ENCODE results near the gene IGLL1.

Gene IGLL1

DNA sequence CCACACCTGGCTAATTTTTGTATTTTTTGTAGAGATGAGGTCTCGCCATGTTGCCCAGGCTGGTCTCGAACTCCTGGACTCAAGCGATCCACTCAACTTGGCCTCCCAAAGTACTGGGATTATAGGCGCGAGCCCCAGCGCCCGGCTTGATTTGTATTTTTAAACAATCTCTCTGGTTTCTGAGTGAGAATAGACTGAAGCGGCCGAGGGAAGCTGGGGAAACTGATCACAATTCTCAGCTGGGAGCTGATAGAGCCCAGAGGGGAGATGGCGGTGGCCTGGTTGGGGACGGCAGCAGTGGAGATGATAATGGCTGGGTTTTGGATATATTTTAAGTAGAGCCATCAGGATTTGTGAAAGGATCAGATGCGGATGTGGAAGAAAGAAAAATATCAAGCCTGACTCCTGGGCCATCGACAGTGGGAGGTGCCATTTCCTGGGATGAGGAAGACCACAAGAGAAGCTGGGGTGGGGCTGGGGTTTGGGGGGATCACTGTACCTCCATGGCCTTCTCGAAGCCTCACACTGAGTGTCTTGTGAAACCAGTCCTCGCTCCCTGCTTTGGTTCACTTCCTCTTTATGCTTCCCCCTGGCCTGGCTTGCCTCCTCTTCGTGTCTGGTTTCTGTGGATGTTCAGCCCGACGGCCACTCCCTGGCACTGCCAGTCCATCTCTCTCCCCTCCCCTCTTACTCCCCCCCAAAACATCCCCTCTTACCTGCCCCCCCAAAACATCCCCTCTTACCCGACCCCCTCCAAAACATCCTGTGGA, 51.9 kb downstream of the IGLL1 start:
- DNase-seq (ENCODE audit: low read depth in 2 of 2): no peak

DNA sequence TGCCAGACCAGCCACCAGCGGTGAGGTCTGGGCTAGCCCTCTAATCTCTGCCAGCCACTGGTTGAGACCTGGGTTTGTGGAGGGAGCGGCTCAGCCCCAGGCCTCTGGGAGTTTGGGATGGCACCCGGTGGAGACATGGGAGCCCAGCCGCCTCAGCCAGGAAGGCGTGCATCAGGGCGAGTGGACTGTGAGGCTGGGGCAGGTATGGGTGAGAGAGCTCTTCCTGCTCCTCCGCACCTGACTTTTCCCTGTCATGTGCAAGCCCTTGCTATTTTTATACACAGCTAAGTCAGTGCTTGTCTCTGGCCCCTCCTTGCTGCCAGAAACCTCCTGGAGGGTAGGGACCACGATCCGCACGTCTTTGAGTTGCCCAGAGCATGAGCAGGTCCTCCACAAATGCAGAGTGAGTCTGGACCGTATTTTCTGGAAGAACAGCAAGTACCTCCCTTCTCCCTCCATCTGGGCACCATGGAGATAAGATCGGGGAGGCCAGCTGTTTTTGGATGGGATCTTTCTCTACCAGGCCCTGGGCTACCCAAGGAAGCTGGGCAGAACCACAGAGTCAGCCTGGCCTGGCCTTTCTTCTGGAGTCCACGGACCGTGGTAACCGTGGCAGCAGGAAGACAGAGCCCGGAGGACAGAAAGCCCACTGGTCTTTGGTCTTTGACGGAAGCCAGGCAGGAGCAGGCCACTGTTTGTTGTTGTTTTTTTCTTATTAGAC, 53.3 kb downstream of the IGLL1 start:
- DNase-seq (ENCODE audit: low read depth in 2 of 2): no peak

DNA sequence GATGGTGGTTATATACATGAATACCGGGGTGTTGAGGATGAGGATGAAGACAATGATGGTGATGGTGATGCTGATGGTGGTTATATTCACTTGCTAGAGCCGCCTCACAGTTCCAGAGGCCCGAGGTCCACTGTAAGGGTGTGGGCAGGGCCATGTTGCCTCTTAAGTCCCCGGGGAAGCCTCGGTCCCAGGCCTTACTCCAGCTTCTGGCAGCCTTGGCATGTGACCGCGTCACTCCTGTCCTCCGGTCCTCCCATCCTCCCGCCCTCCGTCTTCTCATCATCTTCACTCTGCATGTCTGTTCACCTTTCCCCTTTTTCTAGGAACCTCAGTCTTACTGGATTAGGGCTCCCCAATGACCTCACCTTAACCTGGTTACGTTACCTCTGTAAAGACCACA, 54.6 kb downstream of the IGLL1 start:
- no peak for DNase-seq (ENCODE audit: low read depth in 2 of 2)

DNA sequence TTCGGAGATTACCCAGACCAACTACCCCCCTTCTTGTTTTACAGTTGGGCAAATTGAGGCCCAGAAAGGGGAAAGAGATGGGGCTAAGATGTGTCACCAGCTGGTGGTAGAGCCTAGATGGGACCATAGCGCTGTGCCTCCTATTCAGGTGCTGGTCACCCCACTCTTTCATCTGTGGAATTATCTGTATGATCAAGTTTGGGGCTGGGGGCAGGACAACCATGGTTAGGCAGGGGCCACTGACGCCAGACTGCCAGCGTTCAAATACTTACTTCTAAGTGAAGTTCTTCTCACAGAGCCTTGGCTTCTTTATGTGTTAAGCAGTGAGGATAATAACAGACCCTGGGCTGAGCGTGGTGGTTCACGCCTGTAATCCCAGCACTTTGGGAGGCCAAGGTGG, 55.9 kb downstream of the IGLL1 start:
- no peak for DNase-seq (ENCODE audit: low read depth in 2 of 2)

DNA sequence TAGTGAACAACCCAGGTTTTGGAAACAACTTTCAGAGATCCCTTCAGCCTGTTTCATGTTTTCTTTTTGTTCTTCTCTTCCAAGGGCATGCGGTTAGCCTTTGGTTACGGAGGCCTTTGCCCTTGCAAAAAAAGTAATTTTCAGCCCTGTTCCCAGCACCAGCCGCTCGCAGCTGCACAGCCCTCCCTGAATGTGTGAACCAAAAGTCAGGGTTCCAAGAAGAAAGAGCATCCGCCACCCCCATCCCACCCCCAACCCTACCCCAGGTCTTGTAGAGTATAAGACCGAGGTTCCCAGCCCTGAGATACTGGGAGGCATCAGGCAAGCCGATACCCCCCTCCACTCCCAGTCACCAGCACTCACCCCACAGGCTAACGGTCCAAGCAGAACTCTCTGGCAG, 56.4 kb downstream of the IGLL1 start:
- no peak for DNase-seq (ENCODE audit: low read depth in 2 of 2)

Data from stimulated activated CD4-positive, alpha-beta T cell treated with anti-CD3 and anti-CD28 coated beads, Interleukin-12 subunit alpha, Interleukin-12 subunit beta, amount 100 ng/mL, for 24 hours (primary cell).